ENCODE measurements around the gene CTDSP1.

Gene CTDSP1

DNA sequence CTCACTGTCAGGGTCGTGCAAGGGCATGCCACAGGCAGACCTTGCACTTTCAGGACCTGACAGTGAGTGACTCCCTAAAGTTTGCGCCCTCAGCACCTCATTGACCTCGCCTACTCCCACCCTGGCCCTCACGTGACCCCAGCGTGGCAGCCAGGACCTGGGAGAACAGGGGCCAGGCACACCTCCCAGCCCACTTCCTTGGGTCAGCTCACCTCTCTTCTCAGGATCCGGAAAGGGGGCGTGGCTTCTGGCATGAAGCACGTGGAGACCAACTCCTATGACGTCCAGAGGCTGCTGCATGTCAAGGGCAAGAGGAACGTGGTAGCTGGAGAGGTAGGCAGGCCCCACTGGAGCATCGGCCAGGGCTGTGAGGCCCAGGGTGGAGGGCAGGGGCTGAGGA is 28.1 kb downstream of the CTDSP1 start:
- no peak for DNase-seq

DNA sequence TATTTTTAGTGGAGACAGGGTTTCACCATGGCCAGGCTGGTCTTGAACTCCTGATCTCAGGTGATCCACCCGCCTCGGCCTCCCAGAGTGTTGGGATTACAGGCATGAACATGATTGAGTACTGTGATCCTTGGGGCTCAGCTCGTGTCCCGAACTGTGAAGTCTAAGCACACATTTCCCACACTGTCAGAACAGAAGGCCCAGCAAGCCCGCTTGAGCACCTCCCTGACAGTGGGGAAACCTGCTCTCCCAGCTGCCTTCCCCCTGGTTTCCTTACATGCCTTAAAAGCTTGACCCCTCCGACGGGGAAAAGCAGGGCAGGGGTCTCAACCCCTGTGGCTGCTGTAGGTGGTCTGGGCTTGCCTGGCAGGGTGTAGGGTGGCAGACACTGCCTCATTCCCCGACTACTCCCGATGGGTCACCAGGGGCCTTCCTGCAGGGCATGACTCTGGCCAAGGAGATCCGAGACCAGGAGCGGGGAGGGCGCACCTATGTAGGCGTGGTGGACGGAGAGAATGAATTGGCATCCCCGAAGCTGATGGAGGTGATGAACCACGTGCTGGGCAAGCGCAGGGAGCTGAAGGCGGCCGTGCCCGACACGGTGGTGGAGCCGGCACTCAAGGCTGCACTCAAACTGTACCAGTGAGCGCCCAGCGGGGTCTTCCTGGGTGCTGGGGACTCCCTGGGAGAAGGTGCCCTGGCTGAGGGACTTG is 29.3 kb downstream of the CTDSP1 start:
- DNase-seq, result no peak

DNA sequence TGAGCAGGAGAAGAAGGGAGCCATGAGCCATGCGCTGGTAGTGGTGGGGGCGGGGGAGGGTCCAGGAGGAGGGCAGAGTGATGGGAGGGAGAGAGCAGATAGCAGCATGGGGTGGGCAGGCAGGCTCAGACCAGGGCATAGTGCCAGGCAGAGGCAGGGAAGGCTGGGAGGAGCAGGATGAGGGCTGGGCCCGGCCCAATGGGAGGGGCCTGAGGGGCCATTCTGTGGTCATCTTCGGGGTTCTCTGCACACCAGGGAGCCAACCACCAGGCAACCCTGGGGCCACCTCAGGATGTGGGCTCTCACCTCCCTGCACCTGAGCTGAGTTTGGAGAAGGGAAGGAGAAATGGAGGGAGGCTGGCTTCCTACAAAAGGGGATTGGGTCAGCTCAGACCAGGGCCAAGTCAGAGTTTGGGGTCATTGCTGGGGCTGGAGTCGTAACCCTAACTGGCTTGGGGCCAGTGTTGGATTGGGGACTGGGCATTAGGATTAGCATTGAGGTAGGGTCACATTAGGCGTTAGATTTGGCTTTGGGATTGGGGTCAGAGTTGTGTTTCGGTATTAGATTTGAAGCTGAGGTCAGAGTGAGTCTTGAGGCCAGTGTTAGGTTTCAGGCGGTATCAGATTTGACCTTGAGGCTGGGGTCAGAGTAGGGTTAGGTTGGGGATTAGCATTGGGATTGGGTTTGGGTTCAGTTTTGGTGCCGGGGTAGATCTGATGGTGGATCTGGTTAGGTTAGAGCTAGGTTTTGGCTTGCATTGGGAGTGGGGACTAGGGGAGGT is 30.4 kb downstream of the CTDSP1 start:
- peak; percentile 27 for DNase-seq

DNA sequence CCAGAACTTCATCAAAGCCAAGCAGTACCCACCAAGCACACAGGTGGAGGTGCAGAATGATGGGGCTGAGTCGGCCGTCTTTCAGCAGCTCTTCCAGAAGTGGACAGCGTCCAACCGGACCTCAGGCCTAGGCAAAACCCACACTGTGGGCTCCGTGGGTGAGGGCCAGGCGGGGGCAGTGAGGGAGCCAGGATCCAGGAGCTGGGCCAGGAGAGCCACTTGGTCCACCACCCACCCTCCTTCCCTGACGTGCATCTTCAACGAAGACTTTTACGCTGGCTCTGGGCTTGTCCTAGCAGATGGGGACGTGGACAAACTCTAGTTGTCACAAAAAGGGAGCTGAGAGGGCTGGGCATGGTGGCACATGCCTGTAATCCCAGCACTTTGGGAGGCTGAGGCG is 31.1 kb downstream of the CTDSP1 start:
- DNase-seq, result peak; percentile 41

DNA sequence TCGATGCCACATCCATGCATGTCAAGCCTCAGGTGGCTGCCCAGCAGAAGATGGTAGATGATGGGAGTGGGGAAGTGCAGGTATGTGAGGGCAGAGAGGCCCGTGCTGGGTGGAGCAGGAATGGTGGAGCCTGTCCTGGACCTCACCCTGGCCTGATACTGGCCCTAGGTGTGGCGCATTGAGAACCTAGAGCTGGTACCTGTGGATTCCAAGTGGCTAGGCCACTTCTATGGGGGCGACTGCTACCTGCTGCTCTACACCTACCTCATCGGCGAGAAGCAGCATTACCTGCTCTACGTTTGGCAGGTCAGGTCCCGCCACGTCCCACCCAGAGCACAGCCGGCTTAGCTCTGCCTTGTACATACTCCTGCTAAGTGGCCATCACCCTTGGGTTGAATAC is 32.2 kb downstream of the CTDSP1 start:
- DNase-seq, result peak; percentile 34

DNA sequence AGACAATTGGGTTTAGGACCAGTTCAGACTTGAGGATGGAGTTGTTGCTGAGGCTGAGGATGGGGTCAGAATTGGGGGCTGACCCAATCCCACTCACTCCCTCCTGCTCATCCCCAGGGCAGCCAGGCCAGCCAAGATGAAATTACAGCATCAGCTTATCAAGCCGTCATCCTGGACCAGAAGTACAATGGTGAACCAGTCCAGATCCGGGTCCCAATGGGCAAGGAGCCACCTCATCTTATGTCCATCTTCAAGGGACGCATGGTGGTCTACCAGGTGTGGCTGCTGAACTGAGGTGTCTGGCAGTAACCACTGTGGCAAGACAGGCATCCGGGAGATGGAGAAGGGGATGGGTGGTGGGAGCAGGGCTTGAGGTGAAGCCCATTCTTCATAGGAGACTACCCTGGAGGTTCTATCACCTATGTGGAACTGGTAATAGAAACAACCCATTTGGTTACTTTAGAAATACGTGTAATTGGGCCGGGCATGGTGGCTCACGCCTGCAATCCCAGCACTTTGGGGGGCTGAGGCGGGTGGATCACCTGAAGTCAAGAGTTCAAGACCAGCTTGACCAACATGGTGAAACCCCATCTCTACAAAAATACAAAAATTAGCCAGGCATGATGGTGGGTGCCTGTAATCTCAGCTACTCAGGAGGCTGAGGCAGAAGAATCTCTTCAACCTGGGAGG is 33.2 kb downstream of the CTDSP1 start:
- peak; percentile 49 for DNase-seq

- DNase-seq, result no peak
Observed at GRCh38 chr2:218434456-218434855, 34.8 kb downstream of the CTDSP1 start.

DNA sequence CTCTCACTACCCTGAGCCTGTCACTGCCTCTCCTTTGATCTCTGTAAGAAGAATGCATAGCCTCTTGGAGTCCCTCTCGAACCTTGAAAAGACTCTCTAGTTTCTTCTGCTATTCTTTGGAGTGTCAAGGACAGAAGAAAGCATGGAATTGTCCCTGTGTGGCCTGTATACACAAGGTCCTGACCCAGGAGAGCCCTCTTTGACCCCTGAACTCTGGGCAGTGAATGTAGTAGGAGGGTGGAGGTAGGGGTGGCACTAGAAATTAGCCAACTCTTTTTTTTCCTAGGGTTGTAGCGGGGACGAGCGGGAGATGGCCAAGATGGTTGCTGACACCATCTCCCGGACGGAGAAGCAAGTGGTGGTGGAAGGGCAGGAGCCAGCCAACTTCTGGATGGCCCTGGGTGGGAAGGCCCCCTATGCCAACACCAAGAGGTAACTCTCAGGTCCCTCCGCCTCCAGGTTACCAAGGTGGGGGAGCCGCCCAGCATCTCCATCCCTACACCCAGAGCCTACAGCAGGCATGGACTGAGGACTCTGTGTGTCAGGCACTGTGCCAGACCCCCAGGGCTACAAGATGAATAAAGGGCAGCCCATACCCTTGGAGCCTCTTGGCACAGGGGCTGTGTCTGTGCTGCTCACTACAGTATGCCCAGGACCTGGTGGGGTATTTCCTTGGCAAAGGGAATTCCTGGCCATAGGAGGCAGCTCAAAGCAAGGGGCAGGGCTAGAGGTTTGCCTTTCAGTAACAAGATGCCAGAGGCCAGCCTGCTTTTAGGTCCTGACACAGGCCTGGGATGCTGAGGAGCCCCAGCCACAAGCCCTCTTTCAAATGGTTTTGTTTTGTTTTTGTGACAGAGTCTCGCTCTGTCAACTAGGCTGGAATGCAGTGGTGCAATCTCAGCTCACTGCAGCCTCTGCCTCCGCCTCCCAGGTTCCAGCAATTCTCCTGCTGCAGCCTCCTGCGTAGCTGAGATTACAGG is 35.6 kb downstream of the CTDSP1 start:
- no peak for DNase-seq

- no peak for DNase-seq
Observed at GRCh38 chr2:218436992-218437391, 37.3 kb downstream of the CTDSP1 start.

DNA sequence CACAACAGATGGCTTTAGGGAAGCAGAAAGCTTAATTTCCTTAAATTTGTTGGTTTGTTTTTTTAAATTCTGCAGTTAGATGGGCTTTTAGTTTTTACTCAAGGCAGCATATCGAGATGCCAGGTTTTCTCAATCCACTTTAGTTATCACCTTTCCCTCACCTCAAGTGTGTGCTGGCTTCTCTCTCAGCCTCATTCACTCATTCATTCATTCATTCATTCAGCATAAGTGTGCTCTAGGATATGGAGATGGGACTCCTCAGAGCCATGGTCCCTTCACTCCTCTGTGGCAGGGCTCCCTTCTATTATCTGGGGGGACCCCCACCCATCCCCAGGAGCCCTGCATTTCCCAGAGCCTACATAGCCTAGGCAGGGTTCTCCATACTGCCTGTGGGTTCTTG is 38.3 kb downstream of the CTDSP1 start:
- DNase-seq, result no peak

GRCh38 chr2:218438596-218438995 is 38.9 kb downstream of the CTDSP1 start:
- DNase-seq, result no peak

- no peak for DNase-seq
Observed at GRCh38 chr2:218444692-218445357, 45.2 kb downstream of the CTDSP1 start.

DNA sequence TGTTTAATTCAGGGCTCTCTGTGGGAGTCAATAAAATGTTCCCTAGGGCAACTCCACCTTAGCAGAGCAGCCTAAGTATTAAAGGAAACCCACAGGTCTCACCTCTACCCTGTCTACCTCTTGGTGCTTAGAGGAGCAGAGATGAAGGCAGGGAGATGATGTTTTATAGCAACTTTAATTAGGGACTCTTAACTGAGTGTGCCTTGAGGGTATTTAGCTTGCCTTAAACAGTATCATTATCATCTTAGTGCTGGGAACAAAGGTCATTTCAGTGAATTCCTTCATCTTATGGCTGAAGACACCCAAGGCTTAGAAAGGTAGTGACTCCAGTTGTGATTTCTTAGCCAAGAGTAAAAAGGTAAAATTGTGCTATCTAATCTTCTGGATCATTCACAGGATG is 45.9 kb downstream of the CTDSP1 start:
- no peak for DNase-seq

- DNase-seq, result no peak
Observed at GRCh38 chr2:218446547-218446946, 46.9 kb downstream of the CTDSP1 start.

GRCh38 chr2:218447072-218447471 is 47.4 kb downstream of the CTDSP1 start:
- DNase-seq, result no peak

DNA sequence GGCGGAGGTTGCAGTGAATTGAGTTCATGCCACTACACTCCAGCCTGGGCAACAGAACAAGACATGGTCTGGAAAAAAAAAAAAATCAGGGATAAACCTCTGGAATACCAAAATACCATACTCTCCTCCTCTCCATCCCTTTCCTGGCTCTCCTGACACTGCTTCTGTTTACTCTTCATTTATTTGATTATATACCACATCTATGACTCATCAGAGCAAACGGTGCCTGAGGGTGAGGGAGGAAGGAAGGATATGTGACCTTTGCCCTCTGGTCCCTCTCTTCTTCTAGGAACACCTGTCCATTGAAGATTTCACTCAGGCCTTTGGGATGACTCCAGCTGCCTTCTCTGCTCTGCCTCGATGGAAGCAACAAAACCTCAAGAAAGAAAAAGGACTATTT is 49.3 kb downstream of the CTDSP1 start:
- no peak for DNase-seq

DNA sequence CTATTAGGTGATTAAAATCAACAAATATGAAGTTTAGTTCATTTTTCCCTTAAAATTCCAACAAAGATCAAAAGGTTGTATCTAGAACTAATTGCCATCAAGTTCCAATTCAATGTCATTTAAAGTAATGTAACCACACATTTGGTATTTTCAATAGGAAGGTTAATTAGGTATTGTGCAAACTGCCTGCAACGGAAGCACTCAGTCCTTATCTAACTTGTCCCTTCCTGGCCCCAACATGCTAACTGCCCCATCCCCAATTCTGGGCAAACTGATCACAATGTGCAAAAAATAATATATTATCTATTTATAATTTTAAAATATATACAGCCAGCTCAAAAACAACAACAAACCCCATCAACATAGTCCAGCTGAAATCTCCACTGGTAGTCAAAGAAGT is 52.4 kb downstream of the CTDSP1 start:
- no peak for DNase-seq

Measured in activated effector memory CD4-positive, alpha-beta T cell treated with anti-CD3 and anti-CD28 coated beads, Interleukin-2, amount 50 U/mL, for 16 hours (primary cell).